Calu3 (cell line): Measurements from ENCODE around the gene C10orf90. TPM values are rescaled to one million over a fixed set of nuclear protein-coding genes. Genes with fewer than 3 reads are reported as not detected.

Experiments used
- BruUV-seq: library from RNA; stranded (reverse); fragments of 400-500 nt; replicated peaks from 2 replicates; lab custom pipeline; 2021; lab: Mats Ljungman, UMichigan
- CTCF ChIA-PET: fragments of 300-600 bp; sonication (Branson Sonifier 250); formaldehyde crosslinking; loops from one replicate; lab custom pipeline; 2022; ENCODE audit warnings: antibody characterized with exemption; lab: Charles Lee
- DNase-seq: peaks from one replicate; pipeline ENCODE4 v3.0.0; 2022
- H3K27ac Mint-ChIP-seq: one replicate; pipeline ENCODE4 v1.8.0; 2022; ENCODE audit warnings: mixed read lengths; ENCODE audit not compliant: unreplicated experiment
- H3K27me3 Mint-ChIP-seq: one replicate; pipeline ENCODE4 v1.8.0; 2022; ENCODE audit warnings: mixed read lengths; ENCODE audit not compliant: unreplicated experiment
- H3K36me3 Mint-ChIP-seq: one replicate; pipeline ENCODE4 v1.8.0; 2022; ENCODE audit warnings: mild to moderate bottlenecking, moderate library complexity, mixed read lengths; ENCODE audit not compliant: insufficient read depth, unreplicated experiment
- H3K4me1 Mint-ChIP-seq: one replicate; pipeline ENCODE4 v1.8.0; 2022; ENCODE audit warnings: mild to moderate bottlenecking, low read depth, mixed read lengths; ENCODE audit not compliant: unreplicated experiment
- H3K4me3 Mint-ChIP-seq: one replicate; pipeline ENCODE4 v1.8.0; 2022; ENCODE audit warnings: mild to moderate bottlenecking, low read depth, moderate library complexity, mixed read lengths; ENCODE audit not compliant: unreplicated experiment
- H3K9me3 Mint-ChIP-seq: one replicate; pipeline ENCODE4 v1.8.0; 2022; ENCODE audit warnings: low read depth, mixed read lengths; ENCODE audit not compliant: unreplicated experiment
- intact Hi-C: fragments of 100-400 bp; cut with micrococcal nuclease; formaldehyde crosslinking; loops from one replicate; pipeline ENCODE4 v1.10.0; 2022; ENCODE audit not compliant: unreplicated experiment
- total RNA-seq: library from RNA; stranded (reverse); gene quantifications from 2 replicates; pipeline ENCODE4 v1.2.3, GENCODE V29; 2022
- TF ChIP-seq, protein P1 (sequence below): fragments of 200-600 bp; IDR thresholded peaks from one replicate; pipeline ENCODE4 v1.8.0; 2022; ENCODE audit warnings: antibody characterized with exemption; ENCODE audit not compliant: unreplicated experiment

C10orf90 gene
- total RNA-seq, 1 experiment from 2014 or later = not detected

- intact Hi-C loops = no loop called here
- CTCF ChIA-PET = no interaction called here
- Mint-ChIP-seq H3K4me1 (no peaks in the 10 kb centered on the region), H3K27me3 (peaks cover 29% of the 10 kb centered on the region), H3K27ac (no peak overlapping the region), H3K9me3 (no peaks in the 10 kb centered on the region), H3K36me3 (no peaks in the 10 kb centered on the region), H3K4me3 (no peak overlapping the region)
- TF ChIP-seq, protein P1, sequence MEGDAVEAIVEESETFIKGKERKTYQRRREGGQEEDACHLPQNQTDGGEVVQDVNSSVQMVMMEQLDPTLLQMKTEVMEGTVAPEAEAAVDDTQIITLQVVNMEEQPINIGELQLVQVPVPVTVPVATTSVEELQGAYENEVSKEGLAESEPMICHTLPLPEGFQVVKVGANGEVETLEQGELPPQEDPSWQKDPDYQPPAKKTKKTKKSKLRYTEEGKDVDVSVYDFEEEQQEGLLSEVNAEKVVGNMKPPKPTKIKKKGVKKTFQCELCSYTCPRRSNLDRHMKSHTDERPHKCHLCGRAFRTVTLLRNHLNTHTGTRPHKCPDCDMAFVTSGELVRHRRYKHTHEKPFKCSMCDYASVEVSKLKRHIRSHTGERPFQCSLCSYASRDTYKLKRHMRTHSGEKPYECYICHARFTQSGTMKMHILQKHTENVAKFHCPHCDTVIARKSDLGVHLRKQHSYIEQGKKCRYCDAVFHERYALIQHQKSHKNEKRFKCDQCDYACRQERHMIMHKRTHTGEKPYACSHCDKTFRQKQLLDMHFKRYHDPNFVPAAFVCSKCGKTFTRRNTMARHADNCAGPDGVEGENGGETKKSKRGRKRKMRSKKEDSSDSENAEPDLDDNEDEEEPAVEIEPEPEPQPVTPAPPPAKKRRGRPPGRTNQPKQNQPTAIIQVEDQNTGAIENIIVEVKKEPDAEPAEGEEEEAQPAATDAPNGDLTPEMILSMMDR = no peak
- no TSS peak for BruUV-seq
- no peak for DNase-seq
Observed at GRCh38 chr10:126634347-126634746, 36.1 kb downstream of the C10orf90 start.

DNA sequence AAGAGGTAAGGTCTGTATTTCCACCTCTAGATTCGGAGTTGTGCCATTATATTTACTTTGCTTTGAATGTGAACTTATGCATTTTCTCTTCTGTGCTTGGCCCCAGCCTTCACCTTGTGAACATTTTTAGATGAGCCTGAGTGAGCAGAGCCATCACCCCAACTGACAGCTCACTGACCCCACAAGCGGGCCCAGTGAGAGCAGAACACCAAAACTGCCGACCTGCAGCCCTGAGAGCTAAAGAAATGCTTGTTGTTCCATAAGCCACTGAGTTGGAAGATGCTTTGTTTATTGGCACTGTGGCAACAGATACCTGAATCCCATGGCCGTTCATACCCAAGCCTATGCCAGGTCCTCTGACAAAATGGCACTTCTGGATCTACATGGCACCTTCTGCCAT, 37.8 kb downstream of the C10orf90 start:
- Mint-ChIP-seq H3K27me3 (peaks cover 26% of the 10 kb centered on the region), H3K36me3 (no peaks in the 10 kb centered on the region), H3K9me3 (no peaks in the 10 kb centered on the region), H3K4me1 (no peaks in the 10 kb centered on the region), H3K27ac (no peak overlapping the region), H3K4me3 (no peak overlapping the region)
- no TSS peak for BruUV-seq
- DNase-seq = no peak
- TF ChIP-seq, protein P1 = no peak
- intact Hi-C loops = no loop called here
- CTCF ChIA-PET = no interaction called here

GRCh38 chr10:126629925-126630624, 40.4 kb downstream of the C10orf90 start:
- Mint-ChIP-seq H3K4me1 (no peaks in the 10 kb centered on the region), H3K27me3 (peaks cover 18% of the 10 kb centered on the region), H3K36me3 (no peaks in the 10 kb centered on the region), H3K4me3 (no peak overlapping the region), H3K27ac (no peak overlapping the region), H3K9me3 (no peaks in the 10 kb centered on the region)
- DNase-seq = no peak
- CTCF ChIA-PET = no interaction called here
- no TSS peak for BruUV-seq
- TF ChIP-seq, protein P1 = no peak
- intact Hi-C loops = no loop called here

GRCh38 chr10:126628746-126629145, 41.7 kb downstream of the C10orf90 start:
- no peak overlapping the region for H3K27ac Mint-ChIP-seq
- no peaks in the 10 kb centered on the region for H3K36me3 Mint-ChIP-seq
- BruUV-seq = no TSS peak
- H3K4me1 Mint-ChIP-seq = no peaks in the 10 kb centered on the region
- CTCF ChIA-PET = no interaction called here
- no peak overlapping the region for H3K4me3 Mint-ChIP-seq
- H3K9me3 Mint-ChIP-seq = no peaks in the 10 kb centered on the region
- peaks cover 18% of the 10 kb centered on the region for H3K27me3 Mint-ChIP-seq
- no peak for DNase-seq
- TF ChIP-seq, protein P1 = no peak
- intact Hi-C loops = no loop called here
